MG63 (cell line): ENCODE data around the gene S1PR5. TPM values are rescaled to one million over a fixed set of nuclear protein-coding genes. Genes with fewer than 3 reads are reported as not detected.
A peak's percentile ranks its signal among the peaks of the same experiment; 100 is the strongest.

Experiments
- DNase-seq: peaks from one replicate; pipeline ENCODE4 v3.0.0-alpha.2; 2020
- H3K27me3 ChIP-seq: fragments of 250-450 bp; sonication (Bioruptor Pico); 2 replicates; pipeline ENCODE4 v1.5.1; 2020; ENCODE audit warnings: mild to moderate bottlenecking, moderate library complexity
- H3K36me3 ChIP-seq: fragments of 250-450 bp; sonication (Bioruptor Pico); 2 replicates; pipeline ENCODE4 v1.5.1; 2020; ENCODE audit warnings: mild to moderate bottlenecking, moderate library complexity
- H3K4me3 ChIP-seq: fragments of 250-450 bp; sonication (Bioruptor Pico); 2 replicates; pipeline ENCODE4 v1.5.1; 2020; ENCODE audit warnings: mild to moderate bottlenecking, moderate library complexity
- H3K9me3 ChIP-seq: fragments of 250-450 bp; sonication (Bioruptor Pico); 2 replicates; pipeline ENCODE4 v1.5.1; 2020; ENCODE audit warnings: mild to moderate bottlenecking, moderate library complexity
- total RNA-seq: library from RNA; depleted of rRNA; stranded (reverse); fragments of >200 nt; shearing (Covaris generic); gene quantifications from 2 replicates; pipeline ENCODE4 v1.2.3, GENCODE V29; 2014; ENCODE audit warnings: low replicate concordance

S1PR5 gene
- total RNA-seq, 1 experiment from 2014 or later = not detected

DNA sequence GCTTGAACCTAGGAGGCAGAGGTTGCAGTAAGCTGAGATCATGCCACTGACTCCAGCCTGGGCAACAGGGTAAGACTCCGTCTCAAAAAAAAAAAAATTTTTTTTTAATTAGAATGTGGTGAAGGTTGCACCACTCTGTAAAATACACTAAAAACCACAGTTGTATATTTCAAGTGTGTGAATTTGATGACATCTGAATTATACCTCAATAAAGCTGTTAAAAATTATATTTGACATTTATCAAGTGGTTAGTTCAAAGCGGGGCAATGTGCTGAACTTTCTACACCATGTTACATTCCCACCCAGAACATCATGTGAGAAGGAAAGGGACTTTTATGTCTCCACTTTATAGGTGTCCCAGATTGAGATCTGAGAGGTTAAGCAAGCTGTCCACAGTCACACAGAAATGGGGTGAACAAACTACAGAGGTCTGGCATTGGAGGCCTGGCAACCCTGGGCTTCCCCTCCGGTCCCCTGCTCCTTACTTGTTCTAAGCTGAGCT, 5.9 kb upstream of the S1PR5 start:
- H3K27me3 ChIP-seq = peaks cover 11% of the 10 kb centered on the region; the same call in 1 of the 2 replicates
- no peaks in the 10 kb centered on the region for H3K9me3 ChIP-seq
- H3K4me3 ChIP-seq = no peak overlapping the region
- no peak for DNase-seq
- H3K36me3 ChIP-seq = no peaks in the 10 kb centered on the region

DNA sequence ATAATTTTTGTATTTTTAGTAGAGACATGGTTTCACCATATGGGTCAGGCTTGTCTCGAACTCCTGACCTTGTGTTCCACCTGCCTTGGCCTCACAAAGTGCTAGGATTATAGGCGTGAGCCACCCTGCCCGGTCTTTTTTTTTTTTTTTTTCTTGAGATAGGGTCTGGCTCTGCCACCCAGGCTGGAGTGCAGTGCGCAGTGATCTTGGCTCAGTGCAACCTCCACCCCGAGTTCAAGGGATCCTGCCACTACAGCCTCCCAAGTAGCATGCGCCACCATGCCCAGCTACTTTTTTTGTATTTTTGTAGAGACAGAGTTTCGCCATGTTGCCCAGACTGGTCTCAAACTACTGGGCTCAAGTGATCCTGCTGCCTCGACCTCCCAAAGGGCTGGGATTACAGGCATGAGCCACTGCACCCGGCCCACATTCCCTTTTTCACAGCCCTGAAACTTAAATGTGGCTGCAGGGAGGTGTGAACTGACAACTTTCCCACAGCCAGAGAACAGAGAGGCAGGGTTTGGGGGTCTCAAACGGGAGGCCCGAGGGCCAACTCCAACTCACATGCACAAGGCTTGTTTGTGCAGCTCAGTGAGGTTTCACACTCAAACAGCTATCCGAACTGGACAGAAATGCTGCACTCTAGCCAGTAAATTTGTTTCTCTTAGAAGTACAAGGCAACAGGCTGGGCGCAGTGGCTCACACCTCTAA, 4.4 kb upstream of the S1PR5 start:
- Histone ChIP-seq H3K4me3 (no peak overlapping the region), H3K27me3 (peaks cover 17% of the 10 kb centered on the region), H3K9me3 (no peaks in the 10 kb centered on the region), H3K36me3 (no peaks in the 10 kb centered on the region)
- DNase-seq = no peak

DNA sequence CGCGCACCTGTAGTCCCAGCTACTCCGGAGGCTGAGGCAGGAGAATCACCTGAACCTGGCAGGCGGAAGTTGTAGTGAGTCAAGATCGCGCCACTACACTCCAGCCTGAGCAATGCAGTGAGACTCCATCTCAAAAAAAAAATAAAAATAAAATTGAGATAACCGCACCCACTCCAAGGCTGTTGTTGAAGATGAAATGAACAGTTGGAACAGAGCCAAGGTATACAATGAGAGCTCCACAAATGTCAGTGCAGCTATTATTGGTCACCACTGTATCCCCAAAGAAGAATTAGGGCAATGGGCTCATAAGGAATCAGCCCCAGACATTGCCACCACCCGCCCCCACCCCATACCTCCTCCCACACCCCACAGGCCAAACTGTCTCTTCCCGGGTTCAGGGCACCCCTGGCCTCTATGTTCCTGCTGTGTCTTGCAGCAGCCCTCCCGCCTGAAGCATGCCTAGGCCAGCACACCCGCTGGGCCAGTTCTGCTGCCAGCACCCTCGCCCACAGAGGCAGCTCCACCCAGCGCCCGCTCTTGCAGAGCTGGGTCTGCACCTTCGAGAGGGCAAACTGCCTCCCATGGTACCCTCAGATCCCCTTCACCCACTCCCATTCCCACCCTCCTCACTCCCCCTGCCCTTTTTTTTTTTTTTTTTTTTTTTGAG, 3.5 kb upstream of the S1PR5 start:
- no peak overlapping the region for H3K4me3 ChIP-seq
- peak; percentile 28 for DNase-seq
- H3K9me3 ChIP-seq = no peaks in the 10 kb centered on the region
- H3K27me3 ChIP-seq = peaks cover 17% of the 10 kb centered on the region
- no peaks in the 10 kb centered on the region for H3K36me3 ChIP-seq

- no peak for DNase-seq
- Histone ChIP-seq H3K4me3 (no peak overlapping the region), H3K9me3 (no peaks in the 10 kb centered on the region), H3K36me3 (no peaks in the 10 kb centered on the region), H3K27me3 (peaks cover 18% of the 10 kb centered on the region)
These were observed 2.2 kb upstream of the S1PR5 start for GRCh38 chr19:10519421-10519820.

DNA sequence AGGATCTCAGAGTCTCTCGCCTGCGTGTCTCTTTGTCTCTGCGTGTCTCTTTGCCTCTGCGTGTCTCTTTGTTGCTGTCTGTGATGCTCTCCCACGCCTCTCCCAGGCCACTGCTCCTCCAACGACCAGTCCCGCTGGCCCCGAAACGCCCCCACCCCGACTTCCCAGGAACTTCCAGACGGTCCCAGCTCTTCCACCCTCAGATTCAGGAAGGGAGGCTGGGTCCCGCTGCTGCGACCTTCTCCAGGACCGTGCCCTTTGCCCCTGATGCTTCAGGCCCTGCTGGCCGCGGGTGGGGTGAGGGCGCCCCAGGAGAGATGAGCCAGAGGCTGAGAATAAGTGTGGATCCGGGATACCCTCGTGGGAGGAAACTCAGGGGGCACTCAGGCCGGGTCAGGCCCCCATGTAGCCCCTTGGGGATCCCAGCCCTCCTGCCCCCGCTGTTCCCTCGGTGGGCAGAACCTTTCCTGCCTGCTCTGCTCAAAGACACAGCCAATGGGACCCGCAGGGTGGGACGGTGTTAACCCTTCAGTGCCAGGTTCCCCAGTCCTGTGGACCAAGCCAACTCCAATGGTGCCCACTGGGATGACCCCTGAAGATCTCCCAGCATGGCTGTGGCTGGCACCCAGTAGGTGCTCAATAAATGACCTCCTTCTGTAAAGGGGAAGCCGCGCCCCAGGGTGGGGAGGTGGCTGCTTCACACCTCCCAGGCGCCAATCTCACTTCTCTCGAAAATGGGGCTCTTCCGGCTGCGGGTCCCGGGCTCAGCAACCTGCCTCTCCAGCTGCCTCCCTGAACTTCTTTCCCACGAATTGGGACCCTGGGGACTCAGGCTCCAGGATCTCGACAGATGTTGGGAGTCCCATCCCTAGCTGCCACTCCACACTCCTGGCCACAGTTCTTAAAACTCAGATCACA, 1.5 kb upstream of the S1PR5 start:
- Histone ChIP-seq H3K27me3 (peaks cover 25% of the 10 kb centered on the region), H3K9me3 (no peaks in the 10 kb centered on the region), H3K4me3 (no peak overlapping the region), H3K36me3 (no peaks in the 10 kb centered on the region)
- DNase-seq = no peak

- peak overlapping the region; percentile 33 for H3K4me3 ChIP-seq
- DNase-seq = peak; percentile 25
- H3K36me3 ChIP-seq = no peaks in the 10 kb centered on the region
- peaks cover 30% of the 10 kb centered on the region for H3K27me3 ChIP-seq
- H3K9me3 ChIP-seq = no peaks in the 10 kb centered on the region
These were observed 655 bp upstream of the S1PR5 start for GRCh38 chr19:10517760-10518443.

DNA sequence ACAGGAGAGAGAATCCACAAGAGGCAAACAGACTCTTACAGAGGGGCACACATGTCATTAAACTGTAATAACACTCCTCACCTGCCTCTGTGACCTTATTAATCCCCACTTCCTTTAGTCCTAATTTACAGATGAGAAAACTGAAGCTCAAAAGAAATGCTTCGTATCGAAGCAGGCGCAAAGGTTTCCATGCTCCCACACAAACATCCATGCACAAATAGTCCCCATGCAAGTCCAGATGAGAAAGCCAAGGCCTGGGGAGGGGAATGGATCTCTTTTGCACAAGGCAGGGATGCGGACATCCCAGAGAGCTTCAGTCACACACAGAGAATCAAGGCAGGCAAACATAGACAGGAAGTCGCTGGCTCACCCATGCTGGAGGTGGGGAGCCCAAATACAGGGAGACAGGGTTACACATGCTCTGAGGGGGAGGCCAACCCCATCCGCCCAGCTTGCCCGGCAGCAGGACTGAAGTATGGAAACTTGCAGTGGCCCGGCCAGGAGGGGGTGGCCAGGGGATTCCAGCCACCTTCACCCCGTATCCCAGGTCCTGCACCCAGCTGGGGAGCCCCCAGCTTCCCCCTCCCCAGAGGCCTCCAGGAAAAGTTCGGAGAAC, 468 bp downstream of the S1PR5 start:
- Histone ChIP-seq H3K4me3 (peak overlapping the region; percentile 33), H3K27me3 (peaks cover 28% of the 10 kb centered on the region), H3K36me3 (no peaks in the 10 kb centered on the region), H3K9me3 (no peaks in the 10 kb centered on the region)
- no peak for DNase-seq

GRCh38 chr19:10516064-10516385, 1.2 kb downstream of the S1PR5 start:
- no peak for DNase-seq
- H3K36me3 ChIP-seq = no peaks in the 10 kb centered on the region
- no peak overlapping the region for H3K4me3 ChIP-seq
- peaks cover 33% of the 10 kb centered on the region for H3K27me3 ChIP-seq
- no peaks in the 10 kb centered on the region for H3K9me3 ChIP-seq

DNA sequence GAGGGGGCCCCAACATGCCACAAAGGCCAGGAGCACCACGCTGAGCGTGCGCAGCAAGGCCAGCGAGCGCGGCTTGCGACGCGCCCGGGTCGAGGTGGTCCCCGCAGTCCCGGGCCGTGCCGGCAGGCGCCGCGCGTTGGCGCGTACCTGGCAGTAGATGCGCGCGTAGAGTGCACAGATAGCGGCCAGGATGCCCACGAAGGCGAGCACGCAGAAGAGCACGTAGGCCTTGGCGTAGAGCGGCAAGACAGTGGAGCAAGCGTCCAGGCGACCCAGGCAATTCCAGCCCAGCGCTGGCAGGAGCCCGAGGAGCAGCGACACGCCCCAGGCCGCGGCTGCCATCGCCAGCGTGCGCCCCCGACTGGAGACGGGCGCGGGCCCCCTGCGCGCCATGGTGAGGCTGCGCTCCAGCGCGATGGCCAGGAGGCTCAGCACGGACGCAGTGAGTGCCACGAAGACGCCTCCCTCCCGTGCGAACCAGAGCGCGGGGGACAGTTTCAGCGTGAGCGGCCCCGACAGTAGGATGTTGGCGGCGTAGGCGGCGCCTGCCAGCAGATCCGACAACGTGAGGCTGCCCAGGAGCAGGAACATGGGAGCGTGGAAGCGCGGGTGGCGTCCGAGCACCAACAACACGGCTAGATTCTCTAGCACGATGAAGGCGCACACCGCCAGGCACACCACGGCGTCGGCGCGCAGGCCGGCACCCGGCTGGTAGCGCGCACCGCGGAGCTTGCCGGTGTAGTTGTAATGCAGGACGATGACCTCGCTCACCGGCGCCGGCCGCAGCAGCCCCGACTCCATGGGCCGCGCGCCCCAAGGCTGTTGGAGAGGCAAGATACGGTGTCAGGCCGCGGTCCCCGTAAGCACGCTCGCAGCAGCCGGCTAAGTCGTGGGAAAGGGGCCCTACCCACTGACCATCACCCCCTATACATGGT, 2.8 kb downstream of the S1PR5 start:
- no peak overlapping the region for H3K4me3 ChIP-seq

GRCh38 chr19:10513223-10513622, 4.0 kb downstream of the S1PR5 start:
- no peaks in the 10 kb centered on the region for H3K36me3 ChIP-seq
- peaks cover 28% of the 10 kb centered on the region for H3K27me3 ChIP-seq
- DNase-seq = no peak
- H3K4me3 ChIP-seq = no peak overlapping the region
- no peaks in the 10 kb centered on the region for H3K9me3 ChIP-seq

More for the DNA sequence above, 2.8 kb downstream of the S1PR5 start:
- H3K36me3 ChIP-seq = no peaks in the 10 kb centered on the region
- peaks cover 36% of the 10 kb centered on the region for H3K27me3 ChIP-seq
- H3K9me3 ChIP-seq = no peaks in the 10 kb centered on the region
- DNase-seq = no peak

GRCh38 chr19:10510301-10510802, 6.9 kb downstream of the S1PR5 start:
- peaks cover 22% of the 10 kb centered on the region for H3K27me3 ChIP-seq
- no peaks in the 10 kb centered on the region for H3K9me3 ChIP-seq
- no peak overlapping the region for H3K4me3 ChIP-seq
- H3K36me3 ChIP-seq = no peaks in the 10 kb centered on the region
- no peak for DNase-seq

DNA sequence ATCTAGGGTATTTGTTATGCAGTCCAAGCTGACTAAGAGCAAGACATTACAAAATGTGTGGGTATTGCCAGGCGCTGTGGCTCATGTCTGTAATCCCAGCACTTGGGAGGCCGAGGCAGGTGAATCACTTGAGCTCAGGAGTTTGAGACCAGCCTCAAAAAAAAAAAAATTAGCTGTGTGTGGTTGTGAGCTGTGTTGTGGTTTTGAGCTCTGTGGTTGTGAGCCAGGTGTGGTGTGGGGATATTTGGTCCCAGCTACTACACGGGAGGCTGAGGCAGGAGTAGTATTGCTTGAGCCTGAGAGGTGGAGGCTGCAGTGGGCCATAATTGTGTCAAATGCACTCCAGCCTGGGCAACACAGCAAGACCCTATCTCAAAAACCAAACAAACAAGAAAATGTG, 8.5 kb downstream of the S1PR5 start:
- H3K36me3 ChIP-seq = no peaks in the 10 kb centered on the region
- H3K27me3 ChIP-seq = peaks cover 14% of the 10 kb centered on the region
- H3K4me3 ChIP-seq = no peak overlapping the region
- peak; percentile 53 for DNase-seq
- H3K9me3 ChIP-seq = no peaks in the 10 kb centered on the region

DNA sequence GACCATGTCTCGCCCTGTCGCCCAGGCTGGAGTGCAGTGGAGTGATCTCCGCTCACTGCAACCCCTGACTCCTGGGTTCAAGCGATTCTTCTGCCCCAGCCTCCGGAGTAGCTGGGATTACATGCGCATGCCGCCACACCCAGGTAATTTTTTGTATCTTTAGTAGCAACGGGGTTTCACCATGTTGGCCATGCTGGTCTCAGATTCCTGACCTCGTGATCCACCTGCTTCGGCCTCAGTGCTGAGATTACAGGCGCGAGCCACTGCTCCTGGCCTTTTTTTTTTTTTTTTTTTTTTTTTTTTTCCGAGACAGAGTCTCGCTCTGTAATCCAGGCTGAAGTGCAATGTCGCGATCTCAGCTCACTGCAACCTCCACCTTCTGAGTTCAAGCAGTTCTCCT, 9.2 kb downstream of the S1PR5 start:
- Histone ChIP-seq H3K9me3 (no peaks in the 10 kb centered on the region), H3K27me3 (peaks cover 9% of the 10 kb centered on the region), H3K36me3 (no peaks in the 10 kb centered on the region), H3K4me3 (no peak overlapping the region)
- no peak for DNase-seq

GRCh38 chr19:10505583-10506229, 11.5 kb downstream of the S1PR5 start:
- DNase-seq = peak; percentile 69
- H3K4me3 ChIP-seq = no peak overlapping the region
- H3K36me3 ChIP-seq = peaks cover 17% of the 10 kb centered on the region
- H3K9me3 ChIP-seq = no peaks in the 10 kb centered on the region
- H3K27me3 ChIP-seq = peaks cover 3% of the 10 kb centered on the region; the same call in 1 of the 2 replicates
